GM10266 (cell line): ENCODE data around the gene CDH4.

Experiments
- DNase-seq: peaks from one replicate; pipeline ENCODE4 v3.0.0; 2012; ENCODE audit errors: extremely low spot score
- CTCF ChIP-seq: IDR thresholded peaks from 2 replicates; pipeline ENCODE4 v1.5.1; 2012; ENCODE audit warnings: mild to moderate bottlenecking, low read depth; ENCODE audit not compliant: control insufficient read depth, insufficient read depth; ENCODE audit errors: missing control alignments

CDH4 gene

DNA sequence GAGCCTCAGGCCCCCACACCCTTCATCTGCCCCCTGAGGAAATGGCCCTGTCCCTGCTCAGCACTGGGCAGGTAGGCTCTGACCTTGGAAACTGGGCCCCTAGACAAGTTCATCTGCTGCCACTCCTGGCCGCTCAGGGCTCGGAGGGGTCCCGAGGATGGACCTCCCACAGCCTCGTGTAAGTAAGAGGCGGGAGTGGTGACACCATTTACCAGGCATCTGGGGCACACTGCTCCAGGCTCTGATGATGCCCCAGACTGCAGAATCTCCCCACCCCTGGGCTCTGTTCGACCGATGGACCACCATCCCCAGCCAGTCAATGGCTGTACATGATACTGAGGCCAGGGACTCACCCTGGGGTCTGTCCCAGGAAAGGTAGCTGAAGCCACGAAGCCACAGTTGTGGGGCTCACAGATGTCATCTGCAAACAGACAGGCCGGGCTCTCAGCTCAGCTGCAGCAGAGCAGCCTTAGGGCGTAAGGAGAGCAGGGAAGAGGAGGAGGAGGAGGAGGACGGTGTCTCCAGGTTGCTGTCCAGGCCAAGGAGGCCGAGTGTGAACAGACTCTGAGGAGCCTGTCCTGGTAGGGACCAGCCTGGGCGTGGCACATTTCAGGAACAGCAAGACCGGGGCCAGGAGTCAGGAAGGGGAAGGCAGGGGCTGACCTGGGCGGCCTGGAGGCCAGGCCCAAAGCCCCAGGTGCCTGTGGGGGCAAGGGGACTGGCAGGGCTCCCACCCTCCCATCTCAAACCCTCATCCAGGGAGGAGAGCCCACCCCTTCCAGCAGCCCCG is 513.2 kb downstream of the CDH4 start:
- no peak for TF ChIP-seq CTCF
- no peak for DNase-seq

GRCh38 chr20:61765871-61766654 is 514.0 kb downstream of the CDH4 start:
- no peak for DNase-seq
- TF ChIP-seq CTCF = no peak

DNA sequence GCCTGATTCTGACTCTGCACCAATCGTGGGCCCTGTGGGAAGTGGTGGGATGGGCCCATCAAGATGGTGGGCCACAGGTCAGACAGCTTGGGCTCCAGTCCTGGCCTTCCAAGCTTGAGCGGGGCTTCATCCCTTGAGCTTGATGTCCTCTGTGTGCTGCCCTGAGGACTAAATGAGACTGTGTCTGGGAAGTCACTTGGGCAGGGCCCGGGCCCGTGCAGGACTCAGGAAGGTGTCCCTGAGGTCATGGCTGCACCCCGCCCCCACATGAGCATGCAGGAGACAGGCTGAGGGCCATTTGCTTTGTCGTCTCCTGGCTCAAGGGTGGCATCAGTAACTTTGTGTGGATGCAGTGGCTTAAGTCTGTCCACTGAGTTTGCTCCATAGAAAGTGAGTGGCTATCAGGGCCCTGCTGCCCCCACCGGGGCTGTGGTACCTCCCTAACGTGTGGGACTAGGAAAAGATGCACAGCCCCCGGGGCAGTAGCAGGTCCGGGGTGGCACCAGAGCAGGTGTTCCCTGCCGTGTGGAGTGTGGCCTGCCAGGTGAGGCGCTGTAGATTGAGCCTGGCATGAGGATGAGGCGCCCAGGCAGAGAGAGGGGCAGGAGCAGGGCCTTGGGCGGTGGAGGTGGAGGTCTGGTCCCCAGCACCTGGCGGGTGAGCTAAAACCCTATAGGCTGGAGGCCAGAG is 515.0 kb downstream of the CDH4 start:
- TF ChIP-seq CTCF = no peak
- no peak for DNase-seq

GRCh38 chr20:61767761-61768494 is 515.9 kb downstream of the CDH4 start:
- DNase-seq = no peak
- TF ChIP-seq CTCF = no peak

DNA sequence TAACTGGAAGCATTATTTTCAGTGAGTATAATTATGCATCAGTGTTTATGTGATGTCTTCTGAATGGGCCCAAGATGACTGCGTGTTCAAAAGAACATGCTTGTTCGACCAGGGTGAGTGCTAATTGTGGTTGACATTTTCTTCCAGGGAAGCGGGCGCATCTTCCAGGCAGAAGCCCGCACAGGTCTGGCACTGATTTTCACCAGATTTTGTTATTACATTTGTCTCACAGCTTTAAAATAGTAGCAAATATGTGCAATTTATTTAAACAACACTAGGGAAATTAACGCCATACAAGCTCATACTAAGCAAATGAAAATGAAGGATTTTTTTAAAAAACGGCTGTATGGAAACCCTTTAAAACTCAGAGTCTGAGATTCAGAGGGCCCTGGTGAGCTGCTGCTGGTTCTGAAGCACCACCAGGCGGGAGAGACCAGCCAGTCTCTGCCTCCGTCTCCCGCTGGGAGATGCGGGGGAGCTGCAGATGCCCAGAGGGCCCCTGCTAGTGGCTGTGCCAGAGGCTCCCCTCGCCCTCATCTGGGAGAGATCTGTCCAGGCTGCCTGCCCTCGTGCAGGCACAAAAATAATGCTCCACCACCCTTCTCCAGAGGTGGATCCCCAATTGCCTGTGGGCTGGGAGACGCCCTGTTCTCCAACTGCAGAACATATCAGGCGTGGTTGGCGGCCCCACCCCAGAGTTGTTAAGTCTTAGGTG is 516.7 kb downstream of the CDH4 start:
- TF ChIP-seq CTCF = no peak
- no peak for DNase-seq

DNA sequence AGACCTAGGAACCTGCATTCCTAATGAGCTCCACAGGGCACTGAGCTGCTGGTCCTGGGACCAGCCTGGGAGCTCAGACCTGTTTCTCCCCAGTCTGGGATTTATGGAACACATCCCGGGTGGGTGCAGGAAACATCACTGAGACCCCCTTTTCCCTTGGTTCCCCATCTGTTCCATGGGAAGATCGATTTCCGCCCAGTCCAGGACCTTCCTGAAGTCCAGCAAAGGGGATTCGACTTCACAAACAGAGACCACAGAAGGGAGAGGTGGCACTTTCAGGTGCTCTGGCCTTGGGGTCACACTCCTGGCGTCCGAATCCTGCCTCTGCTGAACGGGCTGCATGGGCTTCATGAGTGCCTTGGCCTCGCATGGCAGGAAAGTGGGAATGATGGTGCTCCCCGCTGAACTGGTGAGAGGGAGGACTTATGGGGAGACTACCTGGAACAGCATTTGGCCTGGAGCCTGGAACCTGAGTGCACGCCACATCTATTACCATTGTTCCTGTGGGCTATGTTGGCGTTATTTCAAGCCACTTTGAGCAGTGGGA is 517.3 kb downstream of the CDH4 start:
- no peak for DNase-seq
- no peak for TF ChIP-seq CTCF
